ENCODE data around the gene PLCB1. TPM values are rescaled to one million over a fixed set of nuclear protein-coding genes. Genes with fewer than 3 reads are reported as not detected.

Gene PLCB1
- total RNA-seq, 1 experiment from 2014 or later: 4.4 TPM

DNA sequence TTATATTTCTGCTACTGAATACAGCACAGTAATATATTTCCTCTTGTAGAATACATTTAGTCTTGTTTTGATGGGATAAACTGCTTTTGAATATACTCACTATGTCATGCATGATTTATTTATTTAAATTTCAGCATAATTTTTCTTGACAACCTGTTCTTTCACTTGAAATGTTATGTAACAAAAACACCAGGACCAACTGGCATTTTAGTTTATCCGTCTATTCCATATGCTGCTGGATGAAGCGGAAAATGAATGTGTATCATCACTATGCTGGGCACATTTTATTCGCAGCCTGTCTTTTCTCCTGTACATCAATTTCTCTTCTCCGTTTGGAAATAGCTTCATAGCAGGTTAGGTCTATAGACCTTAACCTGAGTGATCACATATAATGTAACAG lies 730.0 kb downstream of the PLCB1 start:
- Histone ChIP-seq H3F3A (ENCODE audit: low read length, unreplicated experiment) (peaks cover 8% of the 10 kb centered on the region), H3K9me3 (ENCODE audit: low read length) (no peaks in the 10 kb centered on the region), H3K27ac (ENCODE audit: low read length) (no peak overlapping the region), H3K9ac (ENCODE audit: low read length) (no peak overlapping the region), H3K4me1 (ENCODE audit: insufficient read depth, low read length) (peaks cover 28% of the 10 kb centered on the region), H3K79me2 (ENCODE audit: low read length) (no peaks in the 10 kb centered on the region), H3K36me3 (ENCODE audit: low read depth, low read length) (no peaks in the 10 kb centered on the region), H2AFZ (ENCODE audit: low read length) (no peak overlapping the region), H3K4me3 (ENCODE audit: low read length) (no peak overlapping the region), H3K27me3 (ENCODE audit: low read length) (no peaks in the 10 kb centered on the region), H3K4me2 (ENCODE audit: low read length) (no peak overlapping the region), H4K20me1 (ENCODE audit: low read length) (no peaks in the 10 kb centered on the region), H3K9me2 (replicated peaks; ENCODE audit: low read length) (no peaks in the 10 kb centered on the region)
- no TSS peak for BruUV-seq (replicated peaks)
- ATAC-seq (no peak), DNase-seq (no peak)
- TF ChIP-seq, protein P1, sequence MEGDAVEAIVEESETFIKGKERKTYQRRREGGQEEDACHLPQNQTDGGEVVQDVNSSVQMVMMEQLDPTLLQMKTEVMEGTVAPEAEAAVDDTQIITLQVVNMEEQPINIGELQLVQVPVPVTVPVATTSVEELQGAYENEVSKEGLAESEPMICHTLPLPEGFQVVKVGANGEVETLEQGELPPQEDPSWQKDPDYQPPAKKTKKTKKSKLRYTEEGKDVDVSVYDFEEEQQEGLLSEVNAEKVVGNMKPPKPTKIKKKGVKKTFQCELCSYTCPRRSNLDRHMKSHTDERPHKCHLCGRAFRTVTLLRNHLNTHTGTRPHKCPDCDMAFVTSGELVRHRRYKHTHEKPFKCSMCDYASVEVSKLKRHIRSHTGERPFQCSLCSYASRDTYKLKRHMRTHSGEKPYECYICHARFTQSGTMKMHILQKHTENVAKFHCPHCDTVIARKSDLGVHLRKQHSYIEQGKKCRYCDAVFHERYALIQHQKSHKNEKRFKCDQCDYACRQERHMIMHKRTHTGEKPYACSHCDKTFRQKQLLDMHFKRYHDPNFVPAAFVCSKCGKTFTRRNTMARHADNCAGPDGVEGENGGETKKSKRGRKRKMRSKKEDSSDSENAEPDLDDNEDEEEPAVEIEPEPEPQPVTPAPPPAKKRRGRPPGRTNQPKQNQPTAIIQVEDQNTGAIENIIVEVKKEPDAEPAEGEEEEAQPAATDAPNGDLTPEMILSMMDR (conservative IDR thresholded peaks at IDR 0.05; ENCODE audit: low read depth, low read length): no peak
- TF ChIP-seq EZH2phosphoT487 (IDR thresholded peaks at IDR 0.05; ENCODE audit: borderline replicate concordance, low read length): no peak
- TF ChIP-seq EZH2 (IDR thresholded peaks at IDR 0.05; ENCODE audit: low read length, unreplicated experiment): no peak
- intact Hi-C loops (cut with micrococcal nuclease): no loop called here
- ChIA-PET POLR2A (ENCODE audit: unreplicated experiment) (no interaction called here), CTCF (interaction anchor here (0.6 to 0.7 kb wide), 2 partner anchors 18 to 520 kb away, joined by 3 to 4 read pairs; no protein-coding TSS in a partner anchor)

DNA sequence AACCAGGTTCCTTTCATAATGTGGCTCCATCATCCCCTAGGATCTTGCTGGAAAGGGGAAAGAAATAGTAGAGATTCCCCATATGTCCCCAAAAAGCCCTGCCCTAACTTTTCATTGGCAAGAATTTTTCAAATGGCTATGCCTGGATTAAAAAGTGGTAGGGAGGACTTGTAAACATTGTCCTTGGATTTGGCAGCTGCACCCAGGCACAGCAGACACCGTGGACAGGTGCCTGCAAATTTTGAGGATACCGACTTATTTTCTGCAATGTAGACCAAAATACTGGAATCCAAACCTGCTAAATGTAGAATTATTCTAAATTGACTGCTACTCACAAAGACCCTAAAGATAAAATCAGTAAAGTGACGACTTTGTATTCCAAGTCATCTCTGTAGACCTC lies 733.6 kb downstream of the PLCB1 start:
- no TSS peak for BruUV-seq (replicated peaks)
- no peaks in the 10 kb centered on the region for H3K79me2 ChIP-seq (ENCODE audit: low read length)
- no peaks in the 10 kb centered on the region for H3K9me2 ChIP-seq (replicated peaks; ENCODE audit: low read length)
- H3K9me3 ChIP-seq (ENCODE audit: low read length): no peaks in the 10 kb centered on the region
- CTCF ChIA-PET: no interaction called here
- no peak overlapping the region for H3K9ac ChIP-seq (ENCODE audit: low read length)
- no peaks in the 10 kb centered on the region for H3K27me3 ChIP-seq (ENCODE audit: low read length)
- no peaks in the 10 kb centered on the region for H4K20me1 ChIP-seq (ENCODE audit: low read length)
- POLR2A ChIA-PET (ENCODE audit: unreplicated experiment): no interaction called here
- TF ChIP-seq, protein P1 (conservative IDR thresholded peaks at IDR 0.05; ENCODE audit: low read depth, low read length): no peak
- no peak for TF ChIP-seq EZH2phosphoT487 (IDR thresholded peaks at IDR 0.05; ENCODE audit: borderline replicate concordance, low read length)
- no peak for TF ChIP-seq EZH2 (IDR thresholded peaks at IDR 0.05; ENCODE audit: low read length, unreplicated experiment)
- H3K4me3 ChIP-seq (ENCODE audit: low read length): no peak overlapping the region
- no peak overlapping the region for H2AFZ ChIP-seq (ENCODE audit: low read length)
- H3F3A ChIP-seq (ENCODE audit: low read length, unreplicated experiment): peaks cover 5% of the 10 kb centered on the region
- DNase-seq: no peak
- H3K36me3 ChIP-seq (ENCODE audit: low read depth, low read length): no peaks in the 10 kb centered on the region
- no peak for ATAC-seq
- H3K4me1 ChIP-seq (ENCODE audit: insufficient read depth, low read length): peaks cover 11% of the 10 kb centered on the region
- no peak overlapping the region for H3K4me2 ChIP-seq (ENCODE audit: low read length)
- intact Hi-C loops (cut with micrococcal nuclease): no loop called here
- no peak overlapping the region for H3K27ac ChIP-seq (ENCODE audit: low read length)

DNA sequence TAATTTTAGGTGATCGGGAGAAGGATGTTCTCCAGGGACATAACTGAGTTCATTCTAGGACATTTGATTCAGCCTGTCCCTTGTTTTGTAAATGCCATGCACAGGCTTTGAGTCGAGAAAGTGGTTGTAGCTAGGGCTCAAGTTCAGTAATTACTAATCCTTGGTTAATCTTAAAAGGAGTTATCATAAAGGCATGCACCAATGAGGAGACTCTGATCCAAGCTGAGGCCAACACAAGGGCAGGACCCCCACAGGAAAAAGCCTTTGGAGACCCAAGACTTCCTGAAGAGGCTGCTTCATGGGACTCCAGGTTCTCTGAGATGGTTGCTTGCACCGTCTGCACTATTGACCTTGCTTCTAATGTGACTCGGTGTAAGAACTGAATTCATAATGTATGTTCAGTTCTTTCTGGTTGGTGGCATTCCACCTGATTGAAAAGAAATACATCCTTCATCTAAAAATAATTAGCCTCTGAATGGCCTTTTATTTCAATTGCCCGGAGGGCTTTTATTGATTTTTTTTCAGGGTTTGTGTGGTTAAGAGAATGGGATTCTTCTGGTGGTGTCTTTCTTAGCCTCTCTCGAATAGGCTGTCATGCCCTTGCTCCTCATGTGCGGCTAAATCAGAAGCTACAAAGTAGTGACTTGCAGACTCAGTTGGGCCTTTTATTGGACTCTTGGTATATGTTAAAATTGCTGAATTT lies 735.1 kb downstream of the PLCB1 start:
- Histone ChIP-seq H3K27me3 (ENCODE audit: low read length) (no peaks in the 10 kb centered on the region), H2AFZ (ENCODE audit: low read length) (no peak overlapping the region), H3K4me1 (ENCODE audit: insufficient read depth, low read length) (no peaks in the 10 kb centered on the region), H3K36me3 (ENCODE audit: low read depth, low read length) (no peaks in the 10 kb centered on the region), H3K9me3 (ENCODE audit: low read length) (no peaks in the 10 kb centered on the region), H3K9me2 (replicated peaks; ENCODE audit: low read length) (no peaks in the 10 kb centered on the region), H3K79me2 (ENCODE audit: low read length) (no peaks in the 10 kb centered on the region), H3K27ac (ENCODE audit: low read length) (no peak overlapping the region), H4K20me1 (ENCODE audit: low read length) (no peaks in the 10 kb centered on the region), H3K9ac (ENCODE audit: low read length) (no peak overlapping the region), H3F3A (ENCODE audit: low read length, unreplicated experiment) (no peaks in the 10 kb centered on the region), H3K4me2 (ENCODE audit: low read length) (no peak overlapping the region), H3K4me3 (ENCODE audit: low read length) (no peak overlapping the region)
- ChIA-PET POLR2A (ENCODE audit: unreplicated experiment) (interaction anchor here (0.5 kb wide), 1 partner anchor 312 kb away, joined by 3 read pairs; no protein-coding TSS in a partner anchor), CTCF (no interaction called here)
- TF ChIP-seq, protein P1 (conservative IDR thresholded peaks at IDR 0.05; ENCODE audit: low read depth, low read length): no peak
- TF ChIP-seq EZH2phosphoT487 (IDR thresholded peaks at IDR 0.05; ENCODE audit: borderline replicate concordance, low read length) (no peak), EZH2 (IDR thresholded peaks at IDR 0.05; ENCODE audit: low read length, unreplicated experiment) (no peak)
- intact Hi-C loops (cut with micrococcal nuclease): no loop called here
- ATAC-seq (no peak), DNase-seq (no peak)
- BruUV-seq (replicated peaks): no TSS peak

All from PC-3 (cell line).